Jurkat, Clone E6-1 (cell line): ENCODE data around the gene ZC2HC1B. TPM values are rescaled to one million over a fixed set of nuclear protein-coding genes. Genes with fewer than 3 reads are reported as not detected.
"Not testable (repeated sequence)": the region's sequence is repeated elsewhere in the genome, so short reads cannot be mapped to it uniquely, and the experiment has no call there.

Experiments
- DNase-seq: peaks from one replicate; pipeline ENCODE4 v3.0.0-alpha.2; 2011; ENCODE audit warnings: low read depth, low spot score
- H3K4me3 ChIP-seq: 2 replicates; pipeline ENCODE4 v1.5.1; 2011; ENCODE audit warnings: mild to moderate bottlenecking, low read length, control low read depth, moderate library complexity
- polyA plus RNA-seq: library from polyadenylated mRNA; unstranded; fragments of >200 nt; gene quantifications from one replicate; pipeline ENCODE4 v1.2.1, GENCODE V29; 2012; ENCODE audit warnings: missing spikeins; ENCODE audit not compliant: insufficient read length, insufficient read depth

The ZC2HC1B gene, protein sequence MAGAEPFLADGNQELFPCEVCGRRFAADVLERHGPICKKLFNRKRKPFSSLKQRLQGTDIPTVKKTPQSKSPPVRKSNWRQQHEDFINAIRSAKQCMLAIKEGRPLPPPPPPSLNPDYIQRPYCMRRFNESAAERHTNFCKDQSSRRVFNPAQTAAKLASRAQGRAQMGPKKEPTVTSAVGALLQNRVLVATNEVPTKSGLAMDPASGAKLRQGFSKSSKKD
- not detected for polyA plus RNA-seq

DNA sequence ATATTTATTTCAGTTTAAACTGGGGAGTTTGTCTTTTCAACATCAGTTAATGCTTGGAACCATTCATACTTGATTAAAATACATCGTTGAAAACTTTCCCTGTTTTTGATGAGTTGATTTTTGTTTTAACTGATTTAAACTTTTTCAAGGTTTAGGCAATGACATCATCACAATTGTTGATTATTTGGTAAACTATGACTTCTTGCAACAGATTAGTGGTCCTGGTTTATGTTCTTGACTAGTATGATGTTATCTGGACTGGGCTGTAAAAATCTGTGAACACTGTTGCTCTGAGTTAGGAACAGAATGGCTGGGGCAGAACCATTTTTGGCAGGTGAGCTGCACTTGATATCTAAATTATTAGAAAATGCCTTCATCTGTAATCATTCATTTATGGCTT is at the start of gene ZC2HC1B:
ZC2HC1B (plus strand) TSS at position 241 of the 400 bp plus-strand sequence; CDS start at position 307, 66 bp downstream.
- H3K4me3 ChIP-seq = no peak within 1 kb of the TSS
- no peak for DNase-seq

DNA sequence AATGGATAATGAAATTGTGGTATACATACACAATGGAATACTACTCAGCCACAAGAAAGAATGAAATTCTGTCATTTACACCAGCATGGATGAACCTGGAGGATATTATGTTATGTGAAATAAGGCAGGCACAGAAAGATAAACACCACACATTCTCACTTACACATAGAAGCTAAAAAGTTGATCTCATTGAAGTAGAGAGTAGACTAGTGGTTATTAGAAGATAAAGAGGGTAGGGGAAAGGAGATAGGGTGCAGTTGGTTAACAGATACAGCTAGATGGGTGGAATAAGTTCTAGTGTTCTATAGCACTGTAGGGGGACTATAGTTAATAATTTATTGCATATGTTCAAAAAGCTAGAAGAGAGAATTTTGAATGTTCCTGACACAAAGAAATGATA is 46.7 kb upstream of the ZC2HC1B start:
- H3K4me3 ChIP-seq = no peak overlapping the region
- no peak for DNase-seq

DNA sequence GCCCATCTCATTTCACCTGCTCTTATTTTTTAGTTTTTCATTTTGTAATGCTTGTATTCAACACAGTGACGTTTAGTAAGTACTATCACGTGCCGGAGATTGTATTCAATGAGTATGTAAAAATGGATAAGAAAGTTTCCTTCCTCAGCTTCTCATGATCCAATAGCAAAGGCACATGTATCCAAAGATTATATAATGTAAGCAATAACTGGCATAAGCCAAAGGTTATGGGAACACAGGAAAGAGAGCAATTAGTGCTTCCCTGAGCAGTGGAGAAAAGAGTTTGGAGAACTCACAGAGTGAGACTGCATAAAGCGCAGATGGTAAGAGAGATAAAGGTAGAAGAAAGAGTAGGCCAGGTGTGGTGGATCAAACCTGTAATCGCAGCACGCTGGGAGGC is 42.9 kb upstream of the ZC2HC1B start:
- DNase-seq = no peak
- H3K4me3 ChIP-seq = no peak overlapping the region

DNA sequence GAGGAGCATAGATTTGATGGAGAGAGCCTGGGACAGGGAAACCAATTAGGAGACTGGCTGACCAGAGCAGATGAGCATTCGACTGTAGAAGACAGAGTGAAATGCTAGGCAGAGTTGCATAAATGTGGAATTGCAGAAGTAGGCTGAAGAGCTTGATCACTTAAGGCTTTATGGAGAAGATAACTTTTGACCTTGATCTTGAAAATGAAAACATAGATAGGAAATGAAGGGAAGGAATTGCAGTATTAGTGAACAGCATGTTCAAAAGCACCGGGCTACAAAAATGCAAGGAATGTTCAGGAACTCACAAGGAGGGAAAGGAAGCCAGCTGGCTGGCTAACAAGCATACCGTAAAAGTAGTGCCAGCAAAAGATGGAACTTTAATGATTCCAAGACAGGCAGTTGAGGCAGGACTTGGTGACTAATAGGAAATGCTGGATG is 41.7 kb upstream of the ZC2HC1B start:
- no peak for DNase-seq

DNA sequence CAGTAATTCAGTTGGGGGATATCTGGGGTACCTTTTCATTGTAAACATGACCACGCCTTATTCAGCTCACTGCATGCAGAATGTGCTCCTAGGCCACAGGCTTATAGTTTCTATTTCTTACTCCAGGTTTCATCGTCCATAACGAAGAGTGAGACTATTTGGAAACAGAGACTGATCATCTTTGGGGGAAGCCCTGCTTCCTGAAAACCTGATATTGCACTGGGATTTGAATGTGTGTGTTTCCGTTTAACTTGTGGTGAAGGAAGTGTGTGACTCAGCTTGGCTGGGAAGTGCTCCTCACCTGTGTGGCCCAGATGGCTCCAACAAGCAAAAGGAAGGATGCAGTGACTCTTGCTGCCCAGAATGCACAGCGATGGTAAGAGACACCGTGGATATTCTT is 40.7 kb upstream of the ZC2HC1B start:
- DNase-seq = no peak

More for the DNA sequence above, 41.7 kb upstream of the ZC2HC1B start:
- H3K4me3 ChIP-seq = no peak overlapping the region

DNA sequence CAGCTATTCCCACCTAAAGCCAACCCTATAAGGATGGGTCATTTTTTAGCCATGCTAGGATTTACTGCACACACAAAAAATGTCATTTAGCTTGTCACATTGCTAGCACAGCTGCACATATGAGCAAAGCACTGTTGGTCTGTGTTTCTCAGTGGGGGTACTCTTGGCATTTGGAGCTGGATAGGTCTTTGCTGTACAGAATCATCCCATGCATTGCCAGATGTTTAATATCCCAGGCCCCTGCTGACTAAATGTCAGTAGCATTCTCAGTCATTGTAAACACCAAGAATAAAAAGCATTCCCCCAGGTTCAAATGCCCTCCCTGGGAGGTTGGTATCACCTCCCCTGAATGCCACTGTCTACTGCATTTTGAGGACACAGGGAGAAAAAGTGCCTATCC is 35.7 kb upstream of the ZC2HC1B start:
- no peak overlapping the region for H3K4me3 ChIP-seq
- no peak for DNase-seq

More for the DNA sequence above, 40.7 kb upstream of the ZC2HC1B start:
- H3K4me3 ChIP-seq = no peak overlapping the region

DNA sequence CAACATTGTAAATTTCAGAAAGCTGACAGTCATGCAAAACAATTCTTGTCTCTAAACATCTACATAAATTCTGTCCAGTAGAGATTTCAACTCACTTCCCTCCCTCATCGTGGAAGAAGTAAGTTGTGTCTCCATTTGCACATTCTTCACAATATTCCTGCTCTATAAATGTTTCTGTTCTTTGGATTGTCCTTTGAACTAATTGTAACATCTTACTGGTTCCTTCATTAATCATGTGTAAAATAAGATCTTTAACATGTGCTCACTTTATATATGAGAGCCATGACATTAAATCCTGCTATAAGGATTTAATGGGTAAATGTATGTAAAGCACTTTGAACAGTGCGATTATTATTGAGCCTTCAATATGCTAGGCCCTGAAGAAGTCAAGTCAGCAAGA is 28.1 kb upstream of the ZC2HC1B start:
- H3K4me3 ChIP-seq = no peak overlapping the region
- DNase-seq = no peak

DNA sequence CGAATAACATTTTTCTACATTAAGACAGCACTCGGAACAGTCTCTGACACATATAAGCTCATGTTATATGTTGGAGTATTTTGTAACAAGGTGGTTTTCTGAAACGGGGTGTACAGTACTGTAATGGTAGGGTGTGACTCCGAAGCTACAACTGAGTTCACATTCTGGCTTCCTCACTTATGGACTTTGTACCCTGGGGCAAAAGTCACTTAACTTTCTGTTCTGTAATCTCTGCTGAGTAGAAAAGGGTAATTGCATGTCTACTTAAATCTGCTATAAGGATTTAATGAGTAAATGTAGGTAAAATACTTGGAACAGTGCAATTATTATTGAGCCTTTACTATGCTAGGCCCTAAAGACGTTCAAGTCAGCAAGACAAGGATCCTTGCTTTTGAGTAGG is 25.9 kb upstream of the ZC2HC1B start:
- no peak overlapping the region for H3K4me3 ChIP-seq
- no peak for DNase-seq

DNA sequence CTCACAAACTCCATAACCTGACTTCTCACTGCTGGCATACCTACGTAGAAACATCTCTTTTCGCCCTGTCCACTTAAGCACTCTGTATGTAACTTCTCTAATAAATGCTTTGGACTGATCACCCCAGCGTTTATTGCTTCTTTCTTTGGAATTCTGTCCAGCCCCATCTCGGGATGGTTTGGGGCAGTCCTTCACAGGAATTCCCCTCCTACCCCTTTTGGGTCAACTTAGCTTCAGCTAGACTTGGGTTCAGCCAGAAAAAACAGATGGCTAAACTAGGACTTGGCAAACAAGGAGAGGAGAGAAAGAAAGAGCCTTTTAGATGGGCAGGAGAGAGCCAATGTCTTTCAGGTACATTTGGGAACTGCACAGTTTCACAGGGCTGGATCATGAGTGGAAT is 25.1 kb upstream of the ZC2HC1B start:
- no peak for DNase-seq
- no peak overlapping the region for H3K4me3 ChIP-seq

DNA sequence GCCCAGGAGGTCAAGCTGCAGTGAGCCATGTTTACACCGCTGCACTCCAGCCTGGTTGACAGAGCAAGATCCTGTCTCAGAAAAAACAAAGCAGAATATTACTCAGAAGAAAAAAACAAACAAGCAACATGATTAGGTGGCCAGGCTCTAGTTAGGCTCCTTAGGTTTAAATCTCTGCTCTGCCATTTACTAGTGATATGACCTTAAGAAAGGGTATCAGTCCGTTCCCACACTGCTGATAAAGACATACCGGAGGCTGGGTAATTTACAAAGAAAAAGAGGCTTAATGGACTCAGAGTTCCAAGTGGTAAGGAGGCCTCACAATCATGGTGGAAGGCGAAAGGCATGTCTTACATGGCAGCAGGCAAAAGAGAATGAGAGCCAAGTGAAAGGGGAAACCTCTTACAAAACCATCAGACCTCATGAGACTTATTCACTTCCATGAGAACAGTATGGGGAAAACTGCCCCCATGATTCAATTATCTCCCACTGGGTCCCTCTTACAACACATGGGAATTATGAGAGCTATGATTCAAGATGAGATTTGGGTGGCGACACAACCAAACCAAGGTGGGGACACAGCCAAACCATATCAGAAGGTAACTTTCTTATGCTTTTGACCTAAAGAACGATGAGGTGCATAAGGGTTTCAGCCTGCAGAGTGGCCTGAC is 23.5 kb upstream of the ZC2HC1B start:
- no peak overlapping the region for H3K4me3 ChIP-seq
- DNase-seq = no peak

DNA sequence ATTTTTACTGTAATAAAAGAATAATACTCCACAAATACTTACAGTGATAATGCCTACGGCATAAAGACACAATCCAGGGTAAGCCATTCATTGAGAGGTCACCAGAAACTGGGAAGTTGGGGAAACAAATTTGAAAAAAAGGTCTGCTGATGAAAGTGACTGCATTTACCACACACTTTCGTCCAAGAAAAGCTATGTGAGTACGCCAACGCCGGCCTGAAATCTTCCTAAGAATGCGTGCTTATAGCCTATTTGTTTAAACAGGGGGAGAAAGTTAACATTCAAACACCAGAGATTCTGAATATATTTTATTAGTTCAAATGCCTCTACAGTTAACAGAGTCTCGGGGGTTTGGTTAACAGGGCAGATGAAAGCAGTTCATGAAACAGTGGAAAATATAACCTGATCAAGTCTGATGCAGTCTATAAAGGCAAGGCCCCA is 21.8 kb upstream of the ZC2HC1B start:
- peak overlapping the region; percentile 94 for H3K4me3 ChIP-seq
- peak; percentile 2 for DNase-seq

DNA sequence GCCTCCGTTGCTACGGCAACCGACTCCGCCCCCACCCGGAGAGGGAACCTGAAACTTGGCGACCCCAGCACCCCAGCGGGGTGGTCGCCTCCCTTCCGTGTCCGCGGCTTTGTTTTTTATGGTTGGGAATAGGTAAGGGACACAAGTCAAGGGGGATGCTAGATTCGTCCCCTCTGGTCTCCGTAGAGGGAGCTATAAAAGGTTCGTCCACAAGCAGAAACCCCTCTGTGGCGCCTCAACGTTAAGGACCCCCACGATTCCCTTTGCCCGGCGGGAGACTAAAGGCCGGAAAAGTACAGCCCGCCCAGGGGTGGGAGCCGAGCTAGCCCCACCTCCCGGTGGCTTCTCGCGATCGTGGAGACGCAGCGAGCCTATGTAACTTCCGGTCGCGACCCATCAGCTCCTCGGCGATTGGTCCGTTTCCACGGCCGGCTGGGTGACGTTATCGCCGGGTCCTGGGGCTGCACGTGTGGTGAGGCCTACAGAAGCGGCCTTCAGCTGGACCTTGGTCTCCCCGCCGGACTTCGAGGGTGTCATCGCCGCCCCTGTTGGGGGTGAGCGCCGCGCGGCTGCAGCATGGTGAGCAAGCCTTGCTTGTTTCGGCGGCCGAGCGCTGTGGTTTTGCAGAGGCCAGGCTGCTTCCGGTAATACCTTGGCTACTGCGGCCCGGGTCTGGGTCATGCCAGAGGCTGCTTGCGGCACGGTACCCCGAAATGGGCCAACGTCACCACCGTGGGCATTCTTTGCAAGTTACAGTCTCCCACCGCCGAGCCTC is 21.2 kb upstream of the ZC2HC1B start, which contains the start of gene LTV1:
LTV1 (plus strand) TSS at position 437 of the 775 bp plus-strand sequence; CDS start at position 577, 140 bp downstream.
- H3K4me3 ChIP-seq = peak within 1 kb of the TSS; percentile 94
- peak; percentile 91 for DNase-seq

DNA sequence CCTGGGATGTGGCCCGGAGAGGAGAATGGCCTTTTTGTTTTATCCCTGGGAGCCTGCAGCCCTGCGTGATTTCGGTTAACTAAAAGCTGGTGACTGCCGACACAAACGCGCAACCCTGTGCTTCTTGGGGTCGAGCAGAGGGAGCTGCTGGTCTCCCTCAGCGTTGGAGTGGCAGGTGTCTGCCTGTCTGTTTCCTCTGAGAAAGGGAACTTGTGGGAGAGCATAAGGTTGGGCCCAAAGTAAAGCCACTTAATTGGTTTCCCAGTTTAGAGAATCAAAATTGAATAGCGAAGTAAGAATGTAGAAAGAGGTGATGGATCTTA is 20.6 kb upstream of the ZC2HC1B start:
- H3K4me3 ChIP-seq = peak overlapping the region; percentile 94
- DNase-seq = peak; percentile 8

DNA sequence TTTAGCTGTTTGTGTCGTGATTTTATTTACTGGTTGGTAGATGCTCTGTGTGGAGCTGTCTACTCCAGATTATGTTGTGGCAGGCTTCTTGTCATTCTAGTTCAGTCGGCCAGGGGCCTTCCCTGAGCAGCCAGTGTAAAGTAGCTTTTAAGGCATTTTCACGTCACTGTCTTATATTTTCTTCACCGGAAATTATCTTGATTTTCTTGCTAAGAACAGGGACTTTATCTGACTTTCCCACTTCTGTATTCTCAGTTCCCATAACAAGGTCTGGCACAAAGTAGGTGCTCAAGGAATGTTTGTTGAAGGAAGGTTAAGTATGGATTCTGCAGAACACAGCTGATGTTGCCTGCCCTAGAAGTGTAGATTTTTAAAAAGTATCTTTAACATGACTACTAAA is 20.3 kb upstream of the ZC2HC1B start:
- peak; percentile 6 for DNase-seq
- H3K4me3 ChIP-seq = peak overlapping the region; percentile 94

DNA sequence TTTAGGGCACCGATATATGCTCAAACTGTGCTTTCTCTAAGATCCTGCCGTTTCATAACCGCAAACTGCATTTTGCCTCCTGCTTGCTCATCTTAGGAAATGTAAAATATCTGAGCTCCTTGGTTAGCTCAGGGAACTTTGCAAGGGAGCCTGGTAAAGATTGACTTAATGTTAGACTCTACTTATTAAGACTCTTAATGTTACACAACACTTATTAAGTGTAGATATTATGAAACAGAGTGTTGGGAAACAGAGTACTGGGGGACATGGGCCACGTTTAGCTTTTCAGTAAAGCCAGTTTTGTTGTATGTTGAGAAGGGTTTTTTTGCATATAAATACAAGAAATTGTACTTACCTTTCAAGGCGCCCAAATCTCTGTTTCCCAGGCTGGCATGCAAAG is 19.2 kb upstream of the ZC2HC1B start:
- no peak overlapping the region for H3K4me3 ChIP-seq

DNA sequence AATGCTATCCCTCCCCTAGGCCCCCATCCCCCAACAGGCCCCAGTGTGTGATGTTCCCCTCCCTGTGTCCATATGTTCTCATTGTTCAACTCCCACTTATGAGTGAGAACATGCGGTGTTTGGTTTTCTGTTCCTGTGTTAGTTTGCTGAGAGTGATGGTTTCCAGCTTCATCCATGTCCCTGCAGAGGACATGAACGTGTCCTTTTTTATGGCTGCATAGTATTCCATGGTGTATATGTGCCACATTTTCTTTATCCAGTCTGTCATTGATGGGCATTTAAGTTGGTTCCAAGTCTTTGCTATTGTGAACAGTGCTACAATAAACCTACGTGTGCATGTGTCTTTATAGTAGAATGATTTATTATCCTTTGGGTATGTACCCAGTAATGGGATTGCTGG is 12.6 kb upstream of the ZC2HC1B start:
- not testable (repeated sequence) for DNase-seq, H3K4me3 ChIP-seq

More for the DNA sequence above, 19.2 kb upstream of the ZC2HC1B start:
- DNase-seq = no peak

DNA sequence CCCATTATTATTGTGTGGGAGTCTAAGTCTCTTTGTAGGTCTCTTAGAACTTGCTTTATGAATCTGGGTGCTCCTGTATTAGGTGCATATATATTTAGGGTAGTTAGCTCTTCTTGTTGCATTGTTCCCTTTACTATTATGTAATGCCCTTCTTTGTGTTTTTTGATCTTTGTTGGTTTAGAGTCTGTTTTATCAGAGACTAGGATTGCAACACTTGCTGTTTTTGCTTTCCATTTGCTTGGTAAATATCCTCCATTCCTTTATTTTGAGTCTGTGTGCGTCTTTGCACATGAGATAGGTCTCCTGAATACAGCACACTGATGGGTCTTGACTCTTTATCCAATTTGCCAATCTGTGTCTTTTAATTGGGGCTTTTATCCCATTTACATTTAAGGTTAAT is 9.2 kb upstream of the ZC2HC1B start:
- DNase-seq, H3K4me3 ChIP-seq: not testable (repeated sequence)

DNA sequence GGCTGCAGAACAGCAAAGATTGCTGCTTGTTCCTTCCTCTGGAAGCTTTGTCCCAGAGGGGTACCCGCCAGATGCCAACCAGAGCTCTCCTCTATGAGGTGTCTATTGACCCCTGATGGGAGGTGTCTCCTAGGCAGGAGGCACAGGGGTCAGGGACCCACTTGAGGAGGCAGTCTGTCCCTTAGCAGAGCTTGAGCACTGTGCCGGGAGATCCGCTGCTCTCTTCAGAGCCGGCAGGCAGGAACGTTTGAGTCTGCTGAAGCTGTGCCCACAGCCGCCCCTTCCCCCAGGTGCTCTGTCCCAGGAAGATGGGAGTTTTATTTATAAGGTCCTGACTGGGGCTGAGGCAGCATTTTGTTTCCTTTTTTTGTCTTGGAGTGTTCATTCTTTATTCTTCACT is 7.5 kb upstream of the ZC2HC1B start:
- not testable (repeated sequence) for H3K4me3 ChIP-seq, DNase-seq

DNA sequence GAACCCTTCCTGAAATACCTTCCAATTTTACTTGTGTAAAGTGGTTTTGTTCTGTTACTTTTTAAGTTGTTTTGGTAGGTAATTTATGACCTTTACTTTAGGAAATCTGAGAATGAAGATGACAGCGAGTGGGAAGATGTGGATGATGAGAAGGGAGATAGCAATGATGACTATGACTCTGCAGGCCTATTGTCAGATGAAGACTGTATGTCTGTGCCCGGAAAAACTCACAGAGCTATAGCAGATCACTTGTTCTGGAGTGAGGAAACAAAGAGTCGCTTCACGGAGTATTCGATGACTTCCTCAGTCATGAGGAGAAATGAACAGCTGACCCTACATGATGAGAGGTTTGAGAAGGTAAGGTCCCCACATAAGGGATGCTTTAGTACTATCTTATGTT is 6.6 kb upstream of the ZC2HC1B start:
- H3K4me3 ChIP-seq = no peak overlapping the region
- DNase-seq = no peak
